Ramos (cell line): ENCODE results near the gene LCP2.
"Not testable (repeated sequence)": the region's sequence is repeated elsewhere in the genome, so short reads cannot be mapped to it uniquely, and the experiment has no call there.

Experiments
- in situ Hi-C: fragments of 300-500 bp; cut with MboI; formaldehyde crosslinking; loops from one replicate; pipeline ENCODE4 v1.14.3; 2022; ENCODE audit warnings: low sequenced_read_pairs; ENCODE audit not compliant: unreplicated experiment

LCP2 gene

DNA sequence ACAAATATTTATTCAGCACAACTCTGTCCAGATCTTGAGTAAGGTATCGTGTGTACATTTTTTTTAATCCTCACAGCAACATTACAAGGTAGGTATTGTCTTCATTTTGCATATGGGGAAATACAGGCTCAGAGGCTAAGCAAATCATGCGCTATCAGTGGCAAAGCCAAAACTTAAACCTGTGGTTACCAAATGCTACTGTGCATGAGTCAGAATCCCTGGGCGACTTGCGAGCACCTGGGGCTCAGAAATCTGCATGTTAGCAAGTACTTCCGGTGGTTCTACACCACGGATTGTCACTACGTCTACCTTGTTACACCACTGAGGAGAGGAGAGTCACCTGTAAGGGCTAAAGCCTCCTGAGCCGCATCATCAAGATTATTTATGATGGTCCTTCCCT lies 43.5 kb downstream of the LCP2 start:
- in situ Hi-C loops, result no loop called here

- in situ Hi-C loops, result no loop called here
These were observed 44.7 kb downstream of the LCP2 start for GRCh38 chr5:170252720-170253350.

DNA sequence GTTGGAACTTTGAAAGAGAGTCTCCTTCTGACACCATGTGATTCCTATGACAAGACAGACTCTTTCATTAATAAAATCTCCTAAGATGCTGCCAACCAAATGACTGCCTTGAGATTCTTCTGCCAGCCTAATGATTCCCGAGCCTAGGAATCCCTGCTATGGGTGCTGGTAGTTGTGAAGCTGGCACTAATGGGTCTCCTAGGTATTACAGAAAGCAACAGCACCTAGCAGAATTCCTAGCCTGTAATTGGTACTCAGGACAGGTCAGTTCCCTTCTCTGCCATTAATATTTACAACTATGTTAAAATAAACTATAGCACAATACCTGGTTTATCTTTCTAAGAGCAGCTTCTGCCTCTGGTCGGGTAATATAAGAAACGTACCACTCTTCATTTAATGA lies 45.5 kb downstream of the LCP2 start:
- in situ Hi-C loops, result no loop called here

DNA sequence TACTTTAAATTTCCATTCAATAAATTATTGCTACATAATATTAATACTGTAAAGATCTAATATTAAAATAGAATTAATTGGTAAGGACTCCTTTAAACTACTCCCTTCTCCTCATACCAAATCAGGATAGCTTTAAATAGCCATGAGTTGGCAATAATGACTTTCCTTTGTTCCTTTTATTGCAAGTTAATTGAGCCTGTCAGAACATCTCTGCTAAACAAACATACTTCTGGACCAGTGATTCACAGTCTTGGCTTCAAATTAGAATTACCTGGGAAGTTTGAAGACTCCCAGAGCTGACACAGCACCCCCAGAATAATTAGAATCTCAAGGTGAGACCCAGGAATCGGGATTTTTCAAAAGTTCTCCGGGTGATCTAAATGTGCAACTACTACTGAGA lies 46.1 kb downstream of the LCP2 start:
- in situ Hi-C loops, result no loop called here

DNA sequence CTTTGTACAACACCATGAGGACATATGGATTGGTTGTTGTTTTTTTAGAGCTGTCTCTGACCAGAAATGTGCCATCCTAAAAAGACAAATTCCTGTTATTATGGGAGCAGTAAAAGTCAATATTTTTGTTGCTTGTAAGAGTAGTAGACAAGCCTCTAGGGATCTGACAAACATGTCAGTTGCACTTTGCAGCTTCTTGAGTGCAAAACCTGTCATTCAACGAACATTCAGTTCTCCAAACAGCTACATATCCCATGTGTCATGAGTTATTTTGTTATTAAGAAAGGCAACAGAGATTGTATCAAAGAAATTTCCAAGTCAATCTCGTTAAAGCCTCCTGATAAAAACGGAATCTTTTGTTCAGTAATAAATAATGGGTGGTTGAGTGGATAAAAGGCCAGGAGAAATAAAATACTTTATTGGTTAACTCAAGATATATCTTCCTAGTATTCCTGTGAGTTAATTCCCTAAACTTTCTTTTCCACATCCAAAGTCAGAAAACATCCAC lies 46.7 kb downstream of the LCP2 start:
- in situ Hi-C loops, result no loop called here

DNA sequence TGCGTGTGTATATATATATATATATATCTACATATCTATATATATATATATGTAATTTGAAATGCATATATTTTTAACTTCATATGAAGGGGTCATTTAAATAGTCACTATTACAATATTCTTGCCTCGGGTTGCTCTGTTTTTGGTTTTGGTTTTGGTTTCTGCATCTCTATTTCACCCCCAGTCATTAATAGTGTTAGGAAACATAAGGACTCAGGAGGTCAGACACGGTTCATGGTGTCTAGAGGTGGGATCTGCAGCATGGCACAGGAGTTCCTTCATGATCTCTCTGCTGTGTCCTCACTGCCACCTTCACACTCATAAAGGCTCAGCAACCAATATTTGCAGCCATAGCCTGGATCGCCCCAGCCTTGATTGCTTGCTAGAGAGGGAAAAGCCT lies 48.2 kb downstream of the LCP2 start:
- in situ Hi-C loops, result no loop called here

- in situ Hi-C loops, result not testable (repeated sequence)
These were observed 48.7 kb downstream of the LCP2 start for GRCh38 chr5:170248931-170249227.

- in situ Hi-C loops, result no loop called here
These were observed 49.2 kb downstream of the LCP2 start for GRCh38 chr5:170248172-170248930.

DNA sequence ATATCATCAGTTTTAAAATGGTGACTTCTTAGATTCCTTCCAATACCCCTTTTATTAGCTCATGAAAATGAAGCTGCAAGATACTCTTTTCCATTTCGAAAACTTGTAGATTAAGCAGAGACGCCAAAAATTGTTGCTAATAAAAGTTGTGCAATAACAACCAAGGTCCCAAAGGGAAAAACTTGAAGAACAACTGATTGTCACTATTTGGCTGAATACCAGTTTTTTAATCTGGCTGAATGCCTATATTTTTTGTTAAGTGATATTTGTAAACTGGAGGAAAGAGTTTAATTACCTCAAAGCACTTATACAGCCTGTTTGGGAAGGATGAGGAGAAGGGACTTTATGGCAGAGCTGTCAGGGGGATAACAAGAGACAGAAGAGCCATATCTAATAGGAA lies 50.2 kb downstream of the LCP2 start:
- in situ Hi-C loops, result no loop called here

- in situ Hi-C loops, result no loop called here
These were observed 51.3 kb downstream of the LCP2 start for GRCh38 chr5:170246126-170246870.

GRCh38 chr5:170245436-170245835 lies 52.1 kb downstream of the LCP2 start:
- in situ Hi-C loops, result not testable (repeated sequence)

- in situ Hi-C loops, result no loop called here
These were observed 59.0 kb downstream of the LCP2 start for GRCh38 chr5:170238456-170239196.

DNA sequence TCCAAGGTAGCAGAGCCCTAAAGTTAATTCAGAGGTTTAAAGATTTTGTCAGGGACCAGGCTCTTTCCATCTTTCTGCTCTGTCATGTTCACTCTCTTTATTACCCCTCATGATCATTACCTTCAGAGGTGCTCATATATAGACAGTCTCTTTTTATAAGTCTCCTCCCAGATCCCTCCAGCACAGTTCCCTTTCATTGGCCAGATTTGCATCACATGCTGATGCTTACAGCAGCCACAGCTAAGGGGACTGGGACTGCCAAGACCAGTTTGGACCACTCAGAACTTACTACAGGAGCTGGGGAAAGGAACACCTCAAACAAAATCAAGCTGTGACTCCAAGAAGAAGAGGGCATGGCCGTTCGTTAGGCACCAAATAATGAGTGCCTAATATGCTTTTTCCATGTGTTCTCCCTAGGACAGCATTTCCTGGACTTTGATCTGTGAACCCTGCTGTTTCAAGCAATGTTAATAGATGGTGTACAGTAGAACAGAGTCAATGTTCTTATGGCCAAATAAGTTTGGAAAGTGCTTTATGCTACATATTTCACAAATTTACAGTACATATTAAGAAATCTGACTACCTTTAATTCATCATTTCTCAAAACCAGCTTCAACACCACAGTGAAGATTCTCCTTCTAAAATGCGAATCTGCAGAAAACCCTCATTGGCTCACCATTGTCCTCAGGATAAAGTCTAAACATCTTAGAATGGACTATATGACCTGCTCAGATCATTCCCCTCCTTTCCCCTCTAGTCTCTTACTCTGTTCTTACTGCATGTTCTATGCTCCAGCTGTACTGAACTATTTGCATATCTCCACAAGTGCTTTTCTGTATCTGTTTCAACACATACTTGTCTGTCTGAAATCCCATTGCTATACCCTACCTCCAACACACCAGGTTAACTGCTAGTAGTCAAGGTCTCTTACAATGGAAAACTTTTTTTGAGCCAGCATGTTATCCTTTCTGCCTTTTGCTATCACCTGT lies 61.4 kb downstream of the LCP2 start:
- in situ Hi-C loops, result no loop called here

- in situ Hi-C loops, result no loop called here
These were observed 64.2 kb downstream of the LCP2 start for GRCh38 chr5:170233358-170233892.

DNA sequence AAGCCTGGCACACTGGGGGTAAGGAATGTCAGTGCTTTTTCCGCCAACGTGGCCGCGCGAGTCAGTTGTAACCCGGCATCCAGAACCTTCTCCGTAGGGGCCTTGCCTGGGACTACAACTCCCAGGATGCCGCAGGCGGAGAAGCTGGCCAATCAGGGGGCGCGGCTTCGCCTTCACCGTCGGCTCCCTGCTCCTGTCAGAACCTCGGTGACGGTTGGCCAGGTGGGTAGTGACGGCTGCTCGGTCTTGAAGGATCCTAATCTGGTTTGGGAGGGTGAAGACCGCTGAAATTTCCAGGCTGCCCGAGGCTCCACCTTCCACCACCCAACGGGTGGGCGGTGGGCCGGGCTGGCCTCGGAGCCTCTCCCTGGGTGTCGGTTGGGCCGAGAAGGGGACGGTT lies 64.8 kb downstream of the LCP2 start, which contains the start of gene C5orf58:
Gene C5orf58 (plus strand): TSS at position 200 of the 400 bp plus-strand sequence. CDS start 1,992 bp downstream, outside the sequence.
- in situ Hi-C loops, result no loop called here

DNA sequence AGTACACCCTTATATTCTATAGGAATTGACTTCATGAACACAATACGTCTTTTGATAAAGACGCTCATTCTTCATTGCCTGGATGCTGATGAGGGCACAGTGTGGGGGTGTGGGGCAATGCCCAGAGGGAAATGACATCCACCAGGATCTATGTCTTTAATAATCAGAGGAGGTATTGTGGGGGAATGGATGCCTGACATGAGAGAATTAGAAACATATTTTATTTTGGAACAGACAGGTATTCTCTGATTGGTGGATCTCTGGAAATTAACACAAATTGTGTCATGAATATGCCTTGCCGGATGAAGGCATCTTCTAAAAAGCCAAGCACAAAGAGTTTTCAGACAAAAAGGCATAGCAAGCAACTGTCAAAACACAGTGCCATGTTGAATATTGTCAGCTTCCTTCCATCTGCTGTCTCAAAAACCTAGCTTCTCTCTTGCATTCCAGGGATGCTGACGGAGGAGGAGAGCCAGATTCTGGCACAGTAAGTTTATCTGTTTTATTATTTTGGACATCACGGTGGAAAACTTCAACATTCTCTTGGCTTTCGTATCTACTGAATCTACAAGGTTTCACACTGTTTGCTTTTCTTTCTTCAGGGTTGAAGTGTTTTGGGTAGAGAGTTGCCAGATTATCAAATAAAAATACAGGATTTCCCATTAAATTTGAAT lies 68.7 kb downstream of the LCP2 start:
- in situ Hi-C loops, result no loop called here

DNA sequence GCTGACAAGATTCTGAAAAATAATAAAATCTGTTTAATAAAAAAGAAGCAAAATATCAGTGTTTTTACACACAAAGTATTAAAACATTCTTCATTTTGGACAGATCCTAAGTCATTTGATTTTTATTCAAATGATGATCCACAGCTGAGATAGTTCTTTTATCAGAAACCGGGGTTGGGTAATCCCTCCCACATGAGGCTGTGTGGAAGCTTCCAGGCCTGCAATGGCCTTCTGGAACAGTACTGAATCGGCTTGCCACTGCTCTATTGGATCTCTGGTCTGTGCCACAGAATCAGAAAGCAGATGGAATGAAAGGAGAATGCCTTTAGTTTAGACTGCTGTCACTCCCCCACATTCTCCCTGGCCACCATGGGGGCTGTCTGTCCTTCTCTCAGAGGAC lies 70.9 kb downstream of the LCP2 start:
- in situ Hi-C loops, result no loop called here

DNA sequence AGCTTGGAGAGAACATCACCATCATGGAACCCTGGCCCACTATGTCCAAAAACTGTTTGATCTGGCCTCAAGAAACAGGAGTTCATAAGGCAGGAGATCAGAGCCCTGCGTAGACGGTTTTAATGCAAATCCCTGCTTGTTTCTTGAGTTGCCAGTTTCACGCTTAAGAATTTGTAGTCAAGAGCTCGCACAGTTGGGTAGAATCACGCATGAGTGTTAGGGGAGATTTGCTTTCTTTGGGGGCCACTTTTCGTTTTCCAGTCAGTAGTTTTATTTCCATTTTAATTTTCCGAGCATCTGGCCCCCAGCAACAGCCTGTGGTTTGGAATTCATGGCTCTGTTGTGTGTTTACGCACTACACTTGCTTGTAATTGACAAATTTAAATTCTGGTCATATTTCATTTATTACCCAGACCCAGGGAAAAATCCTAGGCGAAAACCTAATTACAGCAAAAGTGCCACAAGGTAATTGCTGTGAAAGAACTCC lies 71.4 kb downstream of the LCP2 start:
- in situ Hi-C loops, result no loop called here
